Esophagus squamous epithelium (tissue), 4 donors: ENCODE measurements around the gene APOBEC3G.

ENCODE experiments used
- CTCF ChIP-seq, 6 experiments: fragments of 450-650 bp in 4 of 6; fragments of 200-600 bp in 2 of 6; sonication (generic) in 2 of 6; IDR thresholded peaks; one replicate each; pipeline ENCODE4 v1.5.1; 2016 to 2019; ENCODE audit warnings: antibody characterized with exemption in 6 of 6, mild to moderate bottlenecking in 4 of 6, moderate library complexity in 4 of 6
- POLR2A ChIP-seq, 4 donors: fragments of 450-650 bp; IDR thresholded peaks; one replicate each; pipeline ENCODE4 v1.6.1; 2017; ENCODE audit warnings: antibody characterized with exemption in 4 of 4, mild to moderate bottlenecking in 4 of 4, moderate library complexity in 3 of 4

- TF ChIP-seq CTCF (IDR thresholded peaks at IDR 0.05) (no peak), POLR2A (IDR thresholded peaks at IDR 0.05) (no peak)
Observed at GRCh38 chr22:39130152-39130704, 53.2 kb downstream of the APOBEC3G start.
